Peyer's patch (tissue), 4 donors: ENCODE results near the gene ADAT1. TPM values are rescaled to one million over a fixed set of nuclear protein-coding genes. Genes with fewer than 3 reads are reported as not detected.

ENCODE experiments used
- DNase-seq, 3 donors: peaks; one replicate each; pipeline ENCODE4 v3.0.0-alpha.2; 2017 to 2019
- H3K27ac ChIP-seq, 4 donors: fragments of 200-600 bp; sonication (generic); one replicate each; pipeline ENCODE4 v1.5.1; 2016 to 2019
- H3K27me3 ChIP-seq, 2 donors: fragments of 200-600 bp; sonication (generic); one replicate each; pipeline ENCODE4 v1.5.1; 2019
- H3K36me3 ChIP-seq, 3 donors: fragments of 200-600 bp; sonication (generic); one replicate each; pipeline ENCODE4 v1.5.1; 2016 to 2019
- H3K4me1 ChIP-seq, 4 donors: fragments of 200-600 bp; sonication (generic); one replicate each; pipeline ENCODE4 v1.5.1; 2016 to 2019
- H3K4me3 ChIP-seq, 4 donors: fragments of 200-600 bp; sonication (generic); 1 replicate in 3 of 4; 2 replicates in 1 of 4; pipeline ENCODE4 v1.5.1; 2016 to 2019; ENCODE audit warnings: mild to moderate bottlenecking in 1 of 4
- H3K9me3 ChIP-seq, 4 donors: fragments of 200-600 bp; sonication (generic); one replicate each; pipeline ENCODE4 v1.5.1; 2016 to 2019; ENCODE audit warnings: mild to moderate bottlenecking in 1 of 4
- CTCF ChIP-seq, 6 experiments: fragments of 450-650 bp in 4 of 6; fragments of 200-600 bp in 2 of 6; sonication (generic) in 1 of 6; IDR thresholded peaks; one replicate each; pipeline ENCODE4 v1.5.1; 2017 to 2019; ENCODE audit warnings: antibody characterized with exemption in 6 of 6, mild to moderate bottlenecking in 3 of 6, moderate library complexity in 1 of 6
- POLR2A ChIP-seq, 2 donors: fragments of 450-650 bp; IDR thresholded peaks; one replicate each; pipeline ENCODE4 v1.5.1; 2017; ENCODE audit warnings: antibody characterized with exemption in 2 of 2, mild to moderate bottlenecking in 2 of 2, moderate library complexity in 2 of 2
- total RNA-seq, 4 donors: library from RNA; depleted of rRNA; stranded (reverse); fragments of >200 nt; gene quantifications; one replicate each; pipeline ENCODE4 v1.1.0, GENCODE V29; 2016

ADAT1 gene
- total RNA-seq, 4 donors from 2014 or later = 39.2 to 74.1 (median 66.6) TPM

- no peaks in the 10 kb centered on the region for H3K27me3 ChIP-seq
- H3K4me3 ChIP-seq = peak overlapping the region; percentile 82 to 97 (median 92)
- peaks cover 0 to 35% (median 7%) of the 10 kb centered on the region in 4 donors for H3K4me1 ChIP-seq
- peaks cover 0 to 30% (median 0%) of the 10 kb centered on the region in 3 donors for H3K36me3 ChIP-seq
- TF ChIP-seq POLR2A (IDR thresholded peaks at IDR 0.05) (no peak), CTCF (IDR thresholded peaks at IDR 0.05) (no peak)
- no peaks in the 10 kb centered on the region for H3K9me3 ChIP-seq
- no peak for DNase-seq
- peak overlapping the region; percentile 59 to 81 (median 74) for H3K27ac ChIP-seq
Measured at GRCh38 chr16:75565640-75566039, 57.4 kb downstream of the ADAT1 start.

- Histone ChIP-seq H3K36me3 (no peaks in the 10 kb centered on the region), H3K4me1 (peaks cover 0 to 7% (median 0%) of the 10 kb centered on the region in 4 donors), H3K4me3 (no peak overlapping the region), H3K9me3 (peaks cover 0 to 2% (median 0%) of the 10 kb centered on the region in 4 donors), H3K27me3 (no peaks in the 10 kb centered on the region), H3K27ac (no peak overlapping the region)
- TF ChIP-seq POLR2A (IDR thresholded peaks at IDR 0.05) (no peak), CTCF (IDR thresholded peaks at IDR 0.05) (no peak)
- no peak for DNase-seq
Measured at GRCh38 chr16:75559564-75560372, 63.3 kb downstream of the ADAT1 start.

- no peak overlapping the region for H3K27ac ChIP-seq
- TF ChIP-seq POLR2A (IDR thresholded peaks at IDR 0.05) = no peak
- no peaks in the 10 kb centered on the region for H3K27me3 ChIP-seq
- no peak overlapping the region for H3K4me3 ChIP-seq
- peaks cover 0 to 2% (median 0%) of the 10 kb centered on the region in 4 donors for H3K9me3 ChIP-seq
- H3K36me3 ChIP-seq = no peaks in the 10 kb centered on the region
- DNase-seq = no peak
- peaks cover 0 to 7% (median 0%) of the 10 kb centered on the region in 4 donors for H3K4me1 ChIP-seq
Measured at GRCh38 chr16:75558846-75559401, 64.2 kb downstream of the ADAT1 start.

GRCh38 chr16:75556431-75556950, 66.6 kb downstream of the ADAT1 start:
- TF ChIP-seq CTCF (IDR thresholded peaks at IDR 0.05) (peak in 1 of 6 experiments; percentile 3), POLR2A (IDR thresholded peaks at IDR 0.05) (no peak)

GRCh38 chr16:75555707-75556430, 67.2 kb downstream of the ADAT1 start, which contains the start of gene TMEM231:
Gene TMEM231, minus strand, starts transcription at chr16:75556252. Its CDS starts 43 bp downstream, at chr16:75556209.
- DNase-seq = peak; percentile 97 to 99 (median 97)
- Histone ChIP-seq H3K4me1 (peaks cover 0 to 7% (median 0%) of the 10 kb centered on the region in 4 donors), H3K36me3 (no peaks in the 10 kb centered on the region), H3K9me3 (peaks cover 0 to 2% (median 0%) of the 10 kb centered on the region in 4 donors), H3K4me3 (peak within 1 kb of the TSS; percentile 42 to 86 (median 67)), H3K27ac (peak within 1 kb of the TSS; percentile 35 to 82 (median 64)), H3K27me3 (no peaks in the 10 kb centered on the region)
- no peak for TF ChIP-seq POLR2A (IDR thresholded peaks at IDR 0.05)
- peak in 1 of 6 experiments; percentile 7 for TF ChIP-seq CTCF (IDR thresholded peaks at IDR 0.05)

More at GRCh38 chr16:75556431-75556950, 66.6 kb downstream of the ADAT1 start:
- H3K36me3 ChIP-seq = no peaks in the 10 kb centered on the region
- H3K4me1 ChIP-seq = peaks cover 0 to 7% (median 0%) of the 10 kb centered on the region in 4 donors
- no peaks in the 10 kb centered on the region for H3K27me3 ChIP-seq
- peak overlapping the region; percentile 42 to 86 (median 67) for H3K4me3 ChIP-seq
- H3K27ac ChIP-seq = peak overlapping the region; percentile 35 to 82 (median 64)
- DNase-seq = no peak
- peaks cover 0 to 2% (median 0%) of the 10 kb centered on the region in 4 donors for H3K9me3 ChIP-seq
